SK-N-MC (cell line): Measurements from ENCODE around the gene GOLGA6L10.
"Not testable (repeated sequence)": the region's sequence is repeated elsewhere in the genome, so short reads cannot be mapped to it uniquely, and the experiment has no call there.

Source experiments
- EZH2 ChIP-seq: fragments of 200-600 bp; sonication (generic); IDR thresholded peaks from one replicate; pipeline ENCODE4 v1.6.1; 2017; ENCODE audit warnings: antibody characterized with exemption
- FOXP2 ChIP-seq: optimal IDR thresholded peaks from 2 replicates; pipeline ENCODE3; 2011; ENCODE audit warnings: mild to moderate bottlenecking, moderate library complexity; ENCODE audit not compliant: insufficient read depth; ENCODE audit errors: extremely low read length, control extremely low read depth
- POLR2AphosphoS5 ChIP-seq: IDR thresholded peaks from 2 replicates; pipeline ENCODE4 v1.6.1; 2012; ENCODE audit warnings: mild to moderate bottlenecking, low read depth, low read length, borderline replicate concordance

DNA sequence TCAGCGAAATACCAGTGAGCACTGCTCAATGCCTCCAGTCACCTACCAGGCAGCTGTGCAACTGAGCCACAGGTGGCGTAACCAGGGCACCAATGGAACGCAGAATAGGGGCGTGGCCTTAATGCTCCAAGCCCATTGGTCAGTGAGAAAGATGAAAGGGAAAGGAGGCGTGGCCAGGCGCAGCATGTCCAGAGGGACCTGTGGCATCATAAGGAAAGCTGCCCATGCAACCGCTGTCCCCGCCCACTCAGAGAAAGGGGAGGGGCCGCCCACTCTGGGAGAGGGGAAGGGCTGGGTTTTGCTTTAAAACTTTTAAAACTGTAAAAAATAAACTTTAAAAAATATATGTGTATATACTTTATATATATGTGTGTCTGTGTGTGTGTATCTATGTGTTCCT lies at the start of gene GOLGA6L10:
- not testable (repeated sequence) for TF ChIP-seq POLR2AphosphoS5, EZH2, FOXP2
